ENCODE measurements around the gene SLC6A6.

DNA sequence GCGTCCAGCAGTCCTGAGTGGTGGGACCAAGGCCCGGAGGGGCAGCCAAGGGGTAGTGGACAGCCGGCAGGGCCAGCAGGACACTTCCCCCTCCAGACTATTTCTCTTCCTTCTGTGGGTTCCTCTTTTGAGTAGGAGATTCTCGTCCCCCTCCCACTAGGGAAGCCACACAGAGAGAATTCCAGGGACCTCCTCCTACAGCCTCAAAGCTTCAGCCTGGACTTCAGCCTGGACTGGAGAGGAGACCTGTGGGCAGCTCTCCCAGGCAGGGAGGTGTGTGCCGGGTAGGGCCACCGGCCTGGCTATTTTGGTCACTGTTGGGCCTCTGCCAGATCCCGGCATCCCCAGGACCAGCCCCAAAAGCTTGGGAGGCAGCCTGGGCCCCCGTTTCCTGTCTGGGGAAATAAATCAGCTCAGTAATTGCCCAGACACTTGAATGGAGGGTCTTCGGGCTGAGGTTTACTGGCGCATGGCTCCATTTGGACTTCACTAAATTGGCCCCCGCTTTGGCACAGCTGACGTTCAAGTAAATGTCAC is 1.3 kb downstream of the SLC6A6 start:
- no peak for TF ChIP-seq POLR2A (IDR thresholded peaks at IDR 0.05)
- TF ChIP-seq, protein P1, sequence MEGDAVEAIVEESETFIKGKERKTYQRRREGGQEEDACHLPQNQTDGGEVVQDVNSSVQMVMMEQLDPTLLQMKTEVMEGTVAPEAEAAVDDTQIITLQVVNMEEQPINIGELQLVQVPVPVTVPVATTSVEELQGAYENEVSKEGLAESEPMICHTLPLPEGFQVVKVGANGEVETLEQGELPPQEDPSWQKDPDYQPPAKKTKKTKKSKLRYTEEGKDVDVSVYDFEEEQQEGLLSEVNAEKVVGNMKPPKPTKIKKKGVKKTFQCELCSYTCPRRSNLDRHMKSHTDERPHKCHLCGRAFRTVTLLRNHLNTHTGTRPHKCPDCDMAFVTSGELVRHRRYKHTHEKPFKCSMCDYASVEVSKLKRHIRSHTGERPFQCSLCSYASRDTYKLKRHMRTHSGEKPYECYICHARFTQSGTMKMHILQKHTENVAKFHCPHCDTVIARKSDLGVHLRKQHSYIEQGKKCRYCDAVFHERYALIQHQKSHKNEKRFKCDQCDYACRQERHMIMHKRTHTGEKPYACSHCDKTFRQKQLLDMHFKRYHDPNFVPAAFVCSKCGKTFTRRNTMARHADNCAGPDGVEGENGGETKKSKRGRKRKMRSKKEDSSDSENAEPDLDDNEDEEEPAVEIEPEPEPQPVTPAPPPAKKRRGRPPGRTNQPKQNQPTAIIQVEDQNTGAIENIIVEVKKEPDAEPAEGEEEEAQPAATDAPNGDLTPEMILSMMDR (IDR thresholded peaks at IDR 0.05): no peak
